ENCODE results near the gene STAC.

Gene STAC

GRCh38 chr3:36366308-36366707 lies 14.0 kb upstream of the STAC start:
- no peak for DNase-seq (ENCODE audit: low spot score)
- in situ Hi-C loops (cut with MboI; ENCODE audit: low sequenced_read_pairs, unreplicated experiment) = no loop called here
- TF ChIP-seq CTCF (IDR thresholded peaks at IDR 0.05; ENCODE audit: borderline replicate concordance, control extremely low read depth, extremely low read depth, insufficient read depth, missing control alignments) = no peak

DNA sequence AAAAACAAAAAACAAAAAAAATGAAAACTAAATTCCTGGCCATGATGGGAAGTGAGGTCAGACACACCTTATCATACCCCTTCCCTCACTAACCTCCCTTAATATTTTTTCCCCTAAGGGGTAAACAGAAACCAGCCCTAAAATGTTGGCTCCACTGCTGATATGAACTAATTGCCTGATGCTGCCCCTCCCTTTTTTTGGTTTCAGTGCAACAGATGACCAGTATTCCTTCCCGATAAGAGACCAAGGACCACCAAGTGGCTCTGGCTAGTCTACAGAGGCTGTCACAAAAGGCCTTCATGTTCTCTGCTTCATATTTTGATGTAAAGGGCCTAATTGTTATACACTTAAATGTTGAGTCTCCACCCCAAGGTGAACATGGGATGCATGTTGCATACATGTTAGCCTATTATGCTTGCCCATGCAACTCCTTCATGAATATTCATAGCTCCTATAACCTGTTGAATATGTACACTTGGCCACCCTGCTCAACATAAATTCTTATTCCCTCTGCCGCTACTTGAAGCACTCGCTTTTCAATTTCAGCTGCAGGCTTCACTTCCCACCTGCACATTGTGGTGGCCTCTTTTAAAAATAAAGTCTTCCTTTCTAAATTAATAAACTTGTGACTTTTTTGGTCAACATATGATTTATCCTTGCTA lies 12.3 kb upstream of the STAC start:
- no peak for DNase-seq (ENCODE audit: low spot score)
- in situ Hi-C loops (cut with MboI; ENCODE audit: low sequenced_read_pairs, unreplicated experiment) = no loop called here
- TF ChIP-seq CTCF (IDR thresholded peaks at IDR 0.05; ENCODE audit: borderline replicate concordance, control extremely low read depth, extremely low read depth, insufficient read depth, missing control alignments) = no peak

- DNase-seq (ENCODE audit: low spot score) = no peak
- TF ChIP-seq CTCF (IDR thresholded peaks at IDR 0.05; ENCODE audit: borderline replicate concordance, control extremely low read depth, extremely low read depth, insufficient read depth, missing control alignments) = no peak
- in situ Hi-C loops (cut with MboI; ENCODE audit: low sequenced_read_pairs, unreplicated experiment) = no loop called here
These were observed 7.8 kb upstream of the STAC start for GRCh38 chr3:36372534-36372935.

- no peak for TF ChIP-seq CTCF (IDR thresholded peaks at IDR 0.05; ENCODE audit: borderline replicate concordance, control extremely low read depth, extremely low read depth, insufficient read depth, missing control alignments)
- in situ Hi-C loops (cut with MboI; ENCODE audit: low sequenced_read_pairs, unreplicated experiment) = no loop called here
- DNase-seq (ENCODE audit: low spot score) = no peak
These were observed 7.2 kb upstream of the STAC start for GRCh38 chr3:36373084-36373483.

DNA sequence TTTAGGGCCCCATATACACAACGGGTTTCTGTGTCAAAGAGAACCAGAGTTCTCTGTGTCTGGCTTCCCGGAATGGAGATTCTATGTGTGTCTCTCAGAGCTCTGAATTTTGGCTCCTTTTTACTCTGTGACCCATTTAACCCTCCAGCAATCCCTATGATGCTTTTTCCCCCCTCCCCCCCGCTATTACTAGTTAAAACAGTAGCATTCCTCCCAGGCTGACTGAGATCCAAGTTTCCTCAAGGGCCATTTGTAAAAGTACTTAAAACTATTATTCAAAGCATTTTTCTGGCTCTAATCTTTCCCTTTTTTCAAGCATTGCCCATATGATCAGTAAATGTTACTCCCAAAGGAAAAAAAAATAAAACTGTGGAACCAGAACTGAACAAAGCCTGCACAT lies 6.6 kb upstream of the STAC start:
- in situ Hi-C loops (cut with MboI; ENCODE audit: low sequenced_read_pairs, unreplicated experiment) = no loop called here
- no peak for TF ChIP-seq CTCF (IDR thresholded peaks at IDR 0.05; ENCODE audit: borderline replicate concordance, control extremely low read depth, extremely low read depth, insufficient read depth, missing control alignments)
- DNase-seq (ENCODE audit: low spot score) = no peak

- no peak for TF ChIP-seq CTCF (IDR thresholded peaks at IDR 0.05; ENCODE audit: borderline replicate concordance, control extremely low read depth, extremely low read depth, insufficient read depth, missing control alignments)
- no peak for DNase-seq (ENCODE audit: low spot score)
- in situ Hi-C loops (cut with MboI; ENCODE audit: low sequenced_read_pairs, unreplicated experiment) = no loop called here
These were observed 458 bp upstream of the STAC start for GRCh38 chr3:36379872-36380220.
